Liver (tissue), 9 donors: ENCODE measurements around the gene CHMP4A. TPM values are rescaled to one million over a fixed set of nuclear protein-coding genes. Genes with fewer than 3 reads are reported as not detected.

ENCODE experiments used
- DNase-seq: peaks from one replicate; pipeline ENCODE4 v3.0.0-alpha.2; 2017; ENCODE audit warnings: low spot score
- H3K27ac ChIP-seq, 2 donors: one replicate each; pipeline ENCODE4 v1.7.0; 2013; ENCODE audit warnings: inconsistent platforms in 2 of 2, low read length in 2 of 2, control low read depth in 1 of 2, low read depth in 1 of 2, mild to moderate bottlenecking in 1 of 2
- H3K27me3 ChIP-seq, 4 donors: one replicate each; pipeline versions ENCODE4 v1.6.1 to v1.7.0; 2013; ENCODE audit warnings: low read length in 3 of 4, inconsistent platforms in 1 of 4, mild to moderate bottlenecking in 1 of 4, moderate library complexity in 1 of 4; ENCODE audit not compliant: control insufficient read depth in 4 of 4, insufficient read depth in 4 of 4
- H3K36me3 ChIP-seq, 4 donors: one replicate each; pipeline versions ENCODE4 v1.6.1 to v1.7.0; 2013; ENCODE audit warnings: low read length in 3 of 4, mild to moderate bottlenecking in 3 of 4, low read depth in 1 of 4, moderate library complexity in 1 of 4; ENCODE audit not compliant: control insufficient read depth in 4 of 4, insufficient read depth in 3 of 4
- H3K4me1 ChIP-seq, 4 donors: one replicate each; pipeline versions ENCODE4 v1.6.1 to v1.7.0; 2013; ENCODE audit warnings: low read length in 3 of 4, mild to moderate bottlenecking in 3 of 4, moderate library complexity in 1 of 4; ENCODE audit not compliant: control insufficient read depth in 4 of 4, insufficient read depth in 4 of 4
- H3K4me3 ChIP-seq, 3 donors: one replicate each; pipeline versions ENCODE4 v1.6.1 to v1.7.0; 2013; ENCODE audit warnings: low read length in 3 of 3, control low read depth in 1 of 3, low read depth in 1 of 3, mild to moderate bottlenecking in 1 of 3
- H3K9ac ChIP-seq, 2 donors: one replicate each; pipeline ENCODE4 v1.7.0; 2013; ENCODE audit warnings: low read length in 2 of 2, mild to moderate bottlenecking in 2 of 2, moderate library complexity in 2 of 2, control low read depth in 1 of 2, low read depth in 1 of 2
- H3K9me3 ChIP-seq, 4 donors: one replicate each; pipeline versions ENCODE4 v1.6.1 to v1.7.0; 2013; ENCODE audit warnings: low read length in 3 of 4; ENCODE audit not compliant: control insufficient read depth in 4 of 4
- EGR1 ChIP-seq, 2 donors: IDR thresholded peaks; 2 replicates each; pipeline ENCODE4 v1.6.1; 2016 to 2018; ENCODE audit warnings: antibody characterized with exemption in 2 of 2, low read depth in 2 of 2
- FOXA1 ChIP-seq: IDR thresholded peaks from 2 replicates; pipeline ENCODE4 v1.6.1; 2016; ENCODE audit warnings: antibody characterized with exemption
- GABPA ChIP-seq, 2 donors: IDR thresholded peaks in 1 of 2; conservative IDR thresholded peaks in 1 of 2; 2 replicates each; pipeline ENCODE4 v1.6.1; 2016; ENCODE audit warnings: antibody characterized with exemption in 2 of 2, mild to moderate bottlenecking in 1 of 2, moderate library complexity in 1 of 2
- HNF4A ChIP-seq, 2 donors: conservative IDR thresholded peaks; 2 replicates each; pipeline ENCODE4 v1.6.1; 2016; ENCODE audit warnings: antibody characterized with exemption in 2 of 2, mild to moderate bottlenecking in 2 of 2
- HNF4G ChIP-seq: IDR thresholded peaks from 2 replicates; pipeline ENCODE4 v1.6.1; 2016; ENCODE audit warnings: antibody characterized with exemption
- JUND ChIP-seq, 2 donors: IDR thresholded peaks; 2 replicates each; pipeline ENCODE4 v1.6.1; 2016; ENCODE audit warnings: antibody characterized with exemption in 2 of 2
- NR2F2 ChIP-seq: IDR thresholded peaks from 2 replicates; pipeline ENCODE4 v1.6.1; 2016; ENCODE audit warnings: antibody characterized with exemption
- RAD21 ChIP-seq, 2 donors: IDR thresholded peaks; 2 replicates each; pipeline ENCODE4 v1.6.1; 2016; ENCODE audit warnings: antibody characterized with exemption in 2 of 2, mild to moderate bottlenecking in 2 of 2
- TAF1 ChIP-seq: conservative IDR thresholded peaks from 2 replicates; pipeline ENCODE4 v1.6.1; 2016; ENCODE audit warnings: antibody characterized with exemption, mild to moderate bottlenecking
- YY1 ChIP-seq: IDR thresholded peaks from 2 replicates; pipeline ENCODE4 v1.6.1; 2016; ENCODE audit warnings: antibody characterized with exemption, mild to moderate bottlenecking
- WGBS: extraction: QIAGEN DNeasy Blood & Tissue Kit; methylation state at CpG from one replicate; pipeline ENCODE4 v1.1.7; 2013; 5-methylcytosine and 5-hydroxymethylcytosine counted together
- polyA plus RNA-seq, 2 donors: library from polyadenylated mRNA; stranded (reverse) in 1 of 2; unstranded in 1 of 2; fragments of 200-250 nt in 1 of 2; fragments of >200 nt in 1 of 2; fragmentation: Nextera tagmentation in 1 of 2; extraction: Ambion mirVana in 1 of 2; gene quantifications; one replicate each; pipeline versions ENCODE4 v1.2.1 to v1.2.3, GENCODE V29; 2013 to 2015
- total RNA-seq, 2 donors: library from RNA; depleted of rRNA; stranded (reverse); fragments of >200 nt; gene quantifications; one replicate each; pipeline ENCODE4 v1.2.3, GENCODE V29; 2014
- TF ChIP-seq, protein P1 (sequence below): fragments of 150-350 bp; IDR thresholded peaks from 2 replicates; pipeline ENCODE4 v1.5.1; 2017; ENCODE audit warnings: improper control_type of control experiment, low read depth, low read length; ENCODE audit not compliant: missing input control
- TF ChIP-seq, protein P2 (sequence below): IDR thresholded peaks from 2 replicates; pipeline ENCODE4 v1.6.1; 2016; ENCODE audit warnings: antibody characterized with exemption
- TF ChIP-seq, protein P3 (sequence below): IDR thresholded peaks from 2 replicates; pipeline ENCODE4 v1.6.1; 2016; ENCODE audit warnings: antibody characterized with exemption
- TF ChIP-seq, protein P4 (sequence below): IDR thresholded peaks from 2 replicates; pipeline ENCODE4 v1.6.1; 2016; ENCODE audit warnings: antibody characterized with exemption
- TF ChIP-seq, protein P5 (sequence below): IDR thresholded peaks from 2 replicates; pipeline ENCODE4 v1.6.1; 2016; ENCODE audit warnings: antibody characterized with exemption, mild to moderate bottlenecking
- donor health status: healthy.
- donor health status: healthy.
- donor health status: healthy.
- donor health status: healthy.
- donor health status: healthy.

CHMP4A gene
- total and polyA plus RNA-seq, 4 donors, result 14.6 to 38.7 (median 28.0) TPM

DNA sequence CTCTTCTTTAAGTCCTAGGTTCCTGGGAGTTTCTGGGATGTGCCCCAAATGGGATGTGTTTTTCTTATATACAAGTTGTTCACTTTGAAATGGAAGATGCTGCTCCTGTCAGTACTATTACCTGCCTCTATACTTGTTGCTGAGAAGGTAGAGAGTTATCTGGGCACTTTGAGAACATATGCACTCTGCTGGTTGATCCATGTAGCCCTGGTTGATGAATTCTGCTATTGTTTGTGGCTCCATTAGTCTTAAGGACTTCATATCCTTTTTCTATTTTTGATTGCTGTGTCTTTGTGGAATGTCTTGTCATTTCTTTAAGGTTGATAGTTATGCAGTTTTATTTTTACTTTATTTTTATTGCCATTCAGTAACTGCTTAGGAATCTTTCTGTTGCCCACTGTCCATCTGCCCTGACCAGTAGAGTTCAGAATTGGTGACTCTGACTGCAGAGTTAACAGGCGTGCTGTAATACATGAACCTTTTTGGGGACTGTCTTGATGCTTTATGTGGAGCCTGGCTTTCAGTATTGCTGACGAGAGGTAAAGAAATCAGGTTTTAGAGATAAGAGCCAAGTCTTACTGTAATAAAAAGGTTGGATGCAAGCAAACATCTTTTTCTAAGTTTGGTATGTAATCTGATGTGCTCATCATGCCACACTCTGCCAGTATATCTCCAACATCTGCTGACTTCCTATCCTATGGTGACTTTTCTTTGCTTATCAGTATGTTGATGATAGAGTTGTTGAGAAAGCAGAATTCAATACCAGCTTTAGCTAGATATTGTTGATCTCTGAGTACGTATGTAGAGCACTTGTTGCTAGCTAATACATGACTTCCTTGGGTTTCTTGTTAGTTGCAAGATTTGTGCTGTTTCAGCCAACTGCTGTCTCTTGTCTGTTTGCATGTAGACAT, 21.1 kb upstream of the CHMP4A start:
- Histone ChIP-seq H3K9ac (no peak overlapping the region), H3K27me3 (no peaks in the 10 kb centered on the region), H3K27ac (no peak overlapping the region), H3K4me3 (no peak overlapping the region), H3K4me1 (peaks cover 5 to 34% (median 25%) of the 10 kb centered on the region in 4 donors), H3K9me3 (no peaks in the 10 kb centered on the region), H3K36me3 (peaks cover 6 to 40% (median 31%) of the 10 kb centered on the region in 4 donors)
- no peak for DNase-seq
- 91% methylated on average over 3 of the region's 3 CpGs for WGBS
- TF ChIP-seq, protein P1, sequence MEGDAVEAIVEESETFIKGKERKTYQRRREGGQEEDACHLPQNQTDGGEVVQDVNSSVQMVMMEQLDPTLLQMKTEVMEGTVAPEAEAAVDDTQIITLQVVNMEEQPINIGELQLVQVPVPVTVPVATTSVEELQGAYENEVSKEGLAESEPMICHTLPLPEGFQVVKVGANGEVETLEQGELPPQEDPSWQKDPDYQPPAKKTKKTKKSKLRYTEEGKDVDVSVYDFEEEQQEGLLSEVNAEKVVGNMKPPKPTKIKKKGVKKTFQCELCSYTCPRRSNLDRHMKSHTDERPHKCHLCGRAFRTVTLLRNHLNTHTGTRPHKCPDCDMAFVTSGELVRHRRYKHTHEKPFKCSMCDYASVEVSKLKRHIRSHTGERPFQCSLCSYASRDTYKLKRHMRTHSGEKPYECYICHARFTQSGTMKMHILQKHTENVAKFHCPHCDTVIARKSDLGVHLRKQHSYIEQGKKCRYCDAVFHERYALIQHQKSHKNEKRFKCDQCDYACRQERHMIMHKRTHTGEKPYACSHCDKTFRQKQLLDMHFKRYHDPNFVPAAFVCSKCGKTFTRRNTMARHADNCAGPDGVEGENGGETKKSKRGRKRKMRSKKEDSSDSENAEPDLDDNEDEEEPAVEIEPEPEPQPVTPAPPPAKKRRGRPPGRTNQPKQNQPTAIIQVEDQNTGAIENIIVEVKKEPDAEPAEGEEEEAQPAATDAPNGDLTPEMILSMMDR, result no peak
- TF ChIP-seq NR2F2 (no peak), YY1 (no peak), EGR1 (IDR thresholded peaks at IDR 0.05; ENCODE audit: low read depth in 2 of 2) (no peak), JUND (IDR thresholded peaks at IDR 0.05) (no peak)
- TF ChIP-seq, protein P2, sequence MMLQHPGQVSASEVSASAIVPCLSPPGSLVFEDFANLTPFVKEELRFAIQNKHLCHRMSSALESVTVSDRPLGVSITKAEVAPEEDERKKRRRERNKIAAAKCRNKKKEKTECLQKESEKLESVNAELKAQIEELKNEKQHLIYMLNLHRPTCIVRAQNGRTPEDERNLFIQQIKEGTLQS, result no peak
- TF ChIP-seq, protein P3, sequence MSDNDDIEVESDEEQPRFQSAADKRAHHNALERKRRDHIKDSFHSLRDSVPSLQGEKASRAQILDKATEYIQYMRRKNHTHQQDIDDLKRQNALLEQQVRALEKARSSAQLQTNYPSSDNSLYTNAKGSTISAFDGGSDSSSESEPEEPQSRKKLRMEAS, result no peak

DNA sequence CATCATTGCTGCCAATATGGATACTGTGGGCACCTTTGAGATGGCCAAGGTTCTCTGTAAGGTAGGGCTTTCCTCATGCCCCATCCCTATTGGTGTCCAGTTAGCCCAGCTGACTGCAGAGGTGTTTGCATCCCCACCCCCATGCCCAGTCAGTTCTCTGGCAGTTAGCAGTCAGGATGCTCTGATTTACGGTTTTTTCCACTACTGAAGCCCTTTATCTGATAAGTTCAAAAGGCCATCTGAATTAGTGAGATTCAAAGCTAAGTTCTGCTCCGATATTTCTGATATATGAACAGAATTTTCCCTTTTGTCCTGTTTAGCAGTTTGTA, 20.2 kb upstream of the CHMP4A start:
- TF ChIP-seq RAD21 (IDR thresholded peaks at IDR 0.05) (no peak), TAF1 (no peak), GABPA (IDR thresholded peaks at IDR 0.05 in 1 of 2, conservative IDR thresholded peaks at IDR 0.05 in 1 of 2) (no peak), EGR1 (IDR thresholded peaks at IDR 0.05; ENCODE audit: low read depth in 2 of 2) (no peak), HNF4G (no peak), JUND (IDR thresholded peaks at IDR 0.05) (no peak), HNF4A (conservative IDR thresholded peaks at IDR 0.05) (no peak), FOXA1 (no peak)
- TF ChIP-seq, protein P2, result no peak
- TF ChIP-seq, protein P4, sequence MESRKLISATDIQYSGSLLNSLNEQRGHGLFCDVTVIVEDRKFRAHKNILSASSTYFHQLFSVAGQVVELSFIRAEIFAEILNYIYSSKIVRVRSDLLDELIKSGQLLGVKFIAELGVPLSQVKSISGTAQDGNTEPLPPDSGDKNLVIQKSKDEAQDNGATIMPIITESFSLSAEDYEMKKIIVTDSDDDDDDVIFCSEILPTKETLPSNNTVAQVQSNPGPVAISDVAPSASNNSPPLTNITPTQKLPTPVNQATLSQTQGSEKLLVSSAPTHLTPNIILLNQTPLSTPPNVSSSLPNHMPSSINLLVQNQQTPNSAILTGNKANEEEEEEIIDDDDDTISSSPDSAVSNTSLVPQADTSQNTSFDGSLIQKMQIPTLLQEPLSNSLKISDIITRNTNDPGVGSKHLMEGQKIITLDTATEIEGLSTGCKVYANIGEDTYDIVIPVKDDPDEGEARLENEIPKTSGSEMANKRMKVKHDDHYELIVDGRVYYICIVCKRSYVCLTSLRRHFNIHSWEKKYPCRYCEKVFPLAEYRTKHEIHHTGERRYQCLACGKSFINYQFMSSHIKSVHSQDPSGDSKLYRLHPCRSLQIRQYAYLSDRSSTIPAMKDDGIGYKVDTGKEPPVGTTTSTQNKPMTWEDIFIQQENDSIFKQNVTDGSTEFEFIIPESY, result no peak
- TF ChIP-seq, protein P5, sequence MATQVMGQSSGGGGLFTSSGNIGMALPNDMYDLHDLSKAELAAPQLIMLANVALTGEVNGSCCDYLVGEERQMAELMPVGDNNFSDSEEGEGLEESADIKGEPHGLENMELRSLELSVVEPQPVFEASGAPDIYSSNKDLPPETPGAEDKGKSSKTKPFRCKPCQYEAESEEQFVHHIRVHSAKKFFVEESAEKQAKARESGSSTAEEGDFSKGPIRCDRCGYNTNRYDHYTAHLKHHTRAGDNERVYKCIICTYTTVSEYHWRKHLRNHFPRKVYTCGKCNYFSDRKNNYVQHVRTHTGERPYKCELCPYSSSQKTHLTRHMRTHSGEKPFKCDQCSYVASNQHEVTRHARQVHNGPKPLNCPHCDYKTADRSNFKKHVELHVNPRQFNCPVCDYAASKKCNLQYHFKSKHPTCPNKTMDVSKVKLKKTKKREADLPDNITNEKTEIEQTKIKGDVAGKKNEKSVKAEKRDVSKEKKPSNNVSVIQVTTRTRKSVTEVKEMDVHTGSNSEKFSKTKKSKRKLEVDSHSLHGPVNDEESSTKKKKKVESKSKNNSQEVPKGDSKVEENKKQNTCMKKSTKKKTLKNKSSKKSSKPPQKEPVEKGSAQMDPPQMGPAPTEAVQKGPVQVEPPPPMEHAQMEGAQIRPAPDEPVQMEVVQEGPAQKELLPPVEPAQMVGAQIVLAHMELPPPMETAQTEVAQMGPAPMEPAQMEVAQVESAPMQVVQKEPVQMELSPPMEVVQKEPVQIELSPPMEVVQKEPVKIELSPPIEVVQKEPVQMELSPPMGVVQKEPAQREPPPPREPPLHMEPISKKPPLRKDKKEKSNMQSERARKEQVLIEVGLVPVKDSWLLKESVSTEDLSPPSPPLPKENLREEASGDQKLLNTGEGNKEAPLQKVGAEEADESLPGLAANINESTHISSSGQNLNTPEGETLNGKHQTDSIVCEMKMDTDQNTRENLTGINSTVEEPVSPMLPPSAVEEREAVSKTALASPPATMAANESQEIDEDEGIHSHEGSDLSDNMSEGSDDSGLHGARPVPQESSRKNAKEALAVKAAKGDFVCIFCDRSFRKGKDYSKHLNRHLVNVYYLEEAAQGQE, result no peak
- TF ChIP-seq, protein P1, result no peak
- peak overlapping the region in 1 of 2 donors; percentile 80 for H3K27ac ChIP-seq
- WGBS, result 68% methylated on average over 2 of the region's 2 CpGs
- no peaks in the 10 kb centered on the region for H3K9me3 ChIP-seq
- H3K4me1 ChIP-seq, result peaks cover 5 to 38% (median 27%) of the 10 kb centered on the region in 4 donors
- H3K36me3 ChIP-seq, result peaks cover 4 to 32% (median 25%) of the 10 kb centered on the region in 4 donors
- H3K27me3 ChIP-seq, result no peaks in the 10 kb centered on the region
- no peak overlapping the region for H3K9ac ChIP-seq
- no peak for DNase-seq
- H3K4me3 ChIP-seq, result peak overlapping the region; percentile 76 to 96 (median 85)
